HG03378 (cell line): ENCODE measurements around the gene OR6Y1.

ENCODE experiments used
- ATAC-seq: cut with Tn5 transposase; IDR thresholded peaks from one replicate; pipeline ENCODE4 v1.9.1; 2021; ENCODE audit warnings: mild to moderate bottlenecking, moderate library complexity; ENCODE audit not compliant: unreplicated experiment

The OR6Y1 gene

GRCh38 chr1:158554352-158554751 lies at the start of gene OR6Y1:
TSS of gene OR6Y1 (minus strand) at chr1:158554405. CDS start at chr1:158548105, 6,300 bp downstream.
- ATAC-seq: no peak

- no peak for ATAC-seq
Observed at GRCh38 chr1:158600735-158601134, 46.5 kb upstream of the OR6Y1 start.

GRCh38 chr1:158586942-158587341 lies 32.7 kb upstream of the OR6Y1 start:
- no peak for ATAC-seq

- ATAC-seq: no peak
Observed at GRCh38 chr1:158583962-158584361, 29.8 kb upstream of the OR6Y1 start.

- no peak for ATAC-seq
Observed at GRCh38 chr1:158579733-158580132, 25.5 kb upstream of the OR6Y1 start, which contains the start of gene OR10X1. TSS of gene OR10X1 (minus strand) at chr1:158579899. CDS start at chr1:158579899, 0 bp downstream.

- no peak for ATAC-seq
Observed at GRCh38 chr1:158577561-158577960, 23.4 kb upstream of the OR6Y1 start.

- ATAC-seq: no peak
Observed at GRCh38 chr1:158572226-158572625, 18.0 kb upstream of the OR6Y1 start.

- no peak for ATAC-seq
Observed at GRCh38 chr1:158570480-158570879, 16.3 kb upstream of the OR6Y1 start, which contains the start of gene OR6P1. TSS of gene OR6P1 (minus strand) at chr1:158570580. CDS start at chr1:158563604, 6,976 bp downstream.

- ATAC-seq: no peak
Observed at GRCh38 chr1:158564608-158565007, 10.4 kb upstream of the OR6Y1 start.

GRCh38 chr1:158563853-158564252 lies 9.6 kb upstream of the OR6Y1 start:
- no peak for ATAC-seq

GRCh38 chr1:158559696-158560095 lies 5.5 kb upstream of the OR6Y1 start:
- no peak for ATAC-seq

- no peak for ATAC-seq
Observed at GRCh38 chr1:158552296-158552695, 1.9 kb downstream of the OR6Y1 start.

- ATAC-seq: no peak
Observed at GRCh38 chr1:158547533-158547932, 6.7 kb downstream of the OR6Y1 start.

GRCh38 chr1:158537609-158538008 lies 16.6 kb downstream of the OR6Y1 start:
- ATAC-seq: no peak

GRCh38 chr1:158534496-158534895 lies 19.7 kb downstream of the OR6Y1 start:
- no peak for ATAC-seq

- ATAC-seq: no peak
Observed at GRCh38 chr1:158527190-158527815, 26.9 kb downstream of the OR6Y1 start.

GRCh38 chr1:158521666-158522058 lies 32.5 kb downstream of the OR6Y1 start:
- ATAC-seq: no peak

- ATAC-seq: no peak
Observed at GRCh38 chr1:158520955-158521665, 33.1 kb downstream of the OR6Y1 start.

- ATAC-seq: no peak
Observed at GRCh38 chr1:158520021-158520420, 34.2 kb downstream of the OR6Y1 start.

- no peak for ATAC-seq
Observed at GRCh38 chr1:158516966-158517365, 37.2 kb downstream of the OR6Y1 start.

GRCh38 chr1:158509471-158510156 lies 44.6 kb downstream of the OR6Y1 start:
- no peak for ATAC-seq

- no peak for ATAC-seq
Observed at GRCh38 chr1:158507511-158507910, 46.7 kb downstream of the OR6Y1 start.
